H9 (cell line): ENCODE measurements around the gene FICD. TPM values are rescaled to one million over a fixed set of nuclear protein-coding genes. Genes with fewer than 3 reads are reported as not detected.

ENCODE experiments used
- DNase-seq: peaks from one replicate; pipeline ENCODE4 v3.0.0-alpha.2; 2017
- H2AFZ ChIP-seq: one replicate; pipeline ENCODE4 v1.6.1; 2013; ENCODE audit warnings: mild to moderate bottlenecking, low read length, control low read depth, moderate library complexity
- H2AK5ac ChIP-seq: 2 replicates; pipeline ENCODE4 v1.6.1; 2013; ENCODE audit warnings: low read length, control low read depth, mixed read lengths; ENCODE audit not compliant: insufficient read length
- H2BK120ac ChIP-seq: one replicate; pipeline ENCODE4 v1.6.1; 2013; ENCODE audit warnings: low read depth, mild to moderate bottlenecking, low read length, control low read depth, inconsistent platforms; ENCODE audit not compliant: poor library complexity, severe bottlenecking
- H2BK12ac ChIP-seq: 2 replicates; pipeline ENCODE4 v1.6.1; 2013; ENCODE audit warnings: low read length, control low read depth, mixed read lengths, low read depth; ENCODE audit not compliant: insufficient read length
- H2BK15ac ChIP-seq: 2 replicates; pipeline ENCODE4 v1.6.1; 2013; ENCODE audit warnings: low read depth, low read length, control low read depth
- H2BK20ac ChIP-seq: one replicate; pipeline ENCODE4 v1.6.1; 2013; ENCODE audit warnings: low read depth, mild to moderate bottlenecking, low read length, control low read depth, inconsistent platforms; ENCODE audit not compliant: poor library complexity, severe bottlenecking
- H2BK5ac ChIP-seq: 2 replicates; pipeline ENCODE4 v1.6.1; 2013; ENCODE audit warnings: low read length, control low read depth, mixed read lengths; ENCODE audit not compliant: insufficient read length
- H3K14ac ChIP-seq: 2 replicates; pipeline ENCODE4 v1.6.1; 2013; ENCODE audit warnings: low read length, control low read depth; ENCODE audit not compliant: insufficient read depth
- H3K18ac ChIP-seq: 2 replicates; pipeline ENCODE4 v1.6.1; 2013; ENCODE audit warnings: low read depth, mild to moderate bottlenecking, mixed read lengths, low read length, control low read depth; ENCODE audit not compliant: insufficient read length
- H3K23ac ChIP-seq: 2 replicates; pipeline ENCODE4 v1.6.1; 2013; ENCODE audit warnings: low read length, control low read depth, mixed read lengths, low read depth; ENCODE audit not compliant: insufficient read length
- H3K23me2 ChIP-seq: 2 replicates; pipeline ENCODE4 v1.6.1; 2013; ENCODE audit warnings: low read depth, mild to moderate bottlenecking, mixed read lengths, low read length, control low read depth; ENCODE audit not compliant: insufficient read length, poor library complexity, severe bottlenecking
- H3K27ac ChIP-seq: 2 replicates; pipeline ENCODE4 v1.5.1; 2013; ENCODE audit warnings: low read length, control low read depth, mixed read lengths, low read depth; ENCODE audit not compliant: insufficient read length
- H3K27me3 ChIP-seq: 2 replicates; pipeline ENCODE4 v1.6.1; 2013; ENCODE audit warnings: low read length, control low read depth, inconsistent platforms; ENCODE audit not compliant: insufficient read depth
- H3K4ac ChIP-seq: 2 replicates; pipeline ENCODE4 v1.6.1; 2013; ENCODE audit warnings: low read depth, mild to moderate bottlenecking, control low read depth, inconsistent platforms, low read length, moderate library complexity
- H3K4me1 ChIP-seq: 2 replicates; pipeline ENCODE4 v1.6.1; 2013; ENCODE audit warnings: low read length, control low read depth, inconsistent platforms; ENCODE audit not compliant: insufficient read depth
- H3K4me2 ChIP-seq: 2 replicates; pipeline ENCODE4 v1.6.1; 2013; ENCODE audit warnings: low read length, control low read depth, mixed read lengths; ENCODE audit not compliant: insufficient read length, insufficient read depth
- H3K56ac ChIP-seq: 2 replicates; pipeline ENCODE4 v1.6.1; 2013; ENCODE audit warnings: low read depth, mild to moderate bottlenecking, mixed read lengths, low read length, control low read depth; ENCODE audit not compliant: insufficient read length
- H3K79me1 ChIP-seq: 2 replicates; pipeline ENCODE4 v1.6.1; 2013; ENCODE audit warnings: low read depth, mild to moderate bottlenecking, moderate library complexity, low read length, control low read depth, inconsistent platforms; ENCODE audit not compliant: insufficient read depth, poor library complexity, severe bottlenecking
- H3K79me2 ChIP-seq: 2 replicates; pipeline ENCODE4 v1.6.1; 2013; ENCODE audit warnings: low read length, control low read depth, inconsistent platforms; ENCODE audit not compliant: insufficient read depth
- H3K9ac ChIP-seq: 2 replicates; pipeline ENCODE4 v1.6.1; 2013; ENCODE audit warnings: low read length, control low read depth, mixed read lengths; ENCODE audit not compliant: insufficient read length; ENCODE audit errors: extremely low read depth
- H3K9me3 ChIP-seq: one replicate; pipeline ENCODE4 v1.6.1; 2013; ENCODE audit warnings: low read depth, low read length, inconsistent platforms; ENCODE audit not compliant: control insufficient read depth
- H3T11ph ChIP-seq: one replicate; pipeline ENCODE4 v1.6.1; 2013; ENCODE audit warnings: mild to moderate bottlenecking, low read length, control low read depth, inconsistent platforms
- H4K20me1 ChIP-seq: one replicate; pipeline ENCODE4 v1.6.1; 2013; ENCODE audit not compliant: control insufficient read depth, insufficient read length, insufficient read depth
- H4K5ac ChIP-seq: 2 replicates; pipeline ENCODE4 v1.6.1; 2013; ENCODE audit warnings: low read depth, mild to moderate bottlenecking, mixed read lengths, low read length, control low read depth; ENCODE audit not compliant: insufficient read length
- H4K8ac ChIP-seq: replicated peaks from 2 replicates; pipeline ENCODE4 v1.6.1; 2013; ENCODE audit warnings: low read length, control low read depth, mixed read lengths, low read depth; ENCODE audit not compliant: insufficient read length
- H4K91ac ChIP-seq: 2 replicates; pipeline ENCODE4 v1.6.1; 2013; ENCODE audit warnings: low read depth, mild to moderate bottlenecking, moderate library complexity, mixed read lengths, low read length, control low read depth; ENCODE audit not compliant: insufficient read length
- H3K27ac Mint-ChIP-seq, 3 experiments: 2 replicates in 2 of 3; 3 replicates in 1 of 3; pipeline ENCODE4 v1.8.0; 2020 to 2021; ENCODE audit warnings: mixed read lengths in 3 of 3, mild to moderate bottlenecking in 1 of 3, moderate library complexity in 1 of 3
- H3K27me3 Mint-ChIP-seq: 2 replicates; pipeline ENCODE4 v1.8.0; 2021; ENCODE audit warnings: low read depth, mild to moderate bottlenecking, moderate library complexity, mixed read lengths
- H3K36me3 Mint-ChIP-seq, 3 experiments: 2 replicates in 2 of 3; 3 replicates in 1 of 3; pipeline ENCODE4 v1.8.0; 2020 to 2021; ENCODE audit warnings: low read depth in 3 of 3, mixed read lengths in 3 of 3; ENCODE audit not compliant: insufficient read depth in 1 of 3
- H3K4me1 Mint-ChIP-seq, 2 experiments: 2 replicates each; pipeline ENCODE4 v1.8.0; 2020; ENCODE audit warnings: mixed read lengths in 2 of 2
- H3K4me3 Mint-ChIP-seq, 2 experiments: 2 replicates in 1 of 2; 3 replicates in 1 of 2; pipeline ENCODE4 v1.8.0; 2020 to 2021; ENCODE audit warnings: mild to moderate bottlenecking in 2 of 2, mixed read lengths in 2 of 2, moderate library complexity in 1 of 2
- H3K9me3 Mint-ChIP-seq, 2 experiments: 2 replicates in 1 of 2; 3 replicates in 1 of 2; pipeline ENCODE4 v1.8.0; 2020; ENCODE audit warnings: mild to moderate bottlenecking in 2 of 2, mixed read lengths in 2 of 2, moderate library complexity in 1 of 2
- CTCF ChIP-seq: fragments of 200-600 bp; sonication (generic); conservative IDR thresholded peaks from 3 replicates; pipeline ENCODE4 v1.8.0; 2021; ENCODE audit warnings: antibody characterized with exemption, mild to moderate bottlenecking
- WGBS: extraction: QIAGEN DNeasy Blood & Tissue Kit; methylation state at CpG from one replicate; pipeline ENCODE4 v1.1.7; 2013; ENCODE audit warnings: missing lambda C conversion rate, low lambda C conversion rate, mixed read lengths; ENCODE audit not compliant: insufficient read length; ENCODE audit errors: extremely low coverage; 5-methylcytosine and 5-hydroxymethylcytosine counted together
- total RNA-seq: library from RNA; stranded (reverse); gene quantifications from 2 replicates; pipeline ENCODE4 v1.2.1, GENCODE V29; 2021

Gene FICD
- total RNA-seq, 1 experiment from 2014 or later: 5.1 TPM

GRCh38 chr12:108538146-108538545, 23.1 kb downstream of the FICD start:
- Histone ChIP-seq H3K9me3 (no peaks in the 10 kb centered on the region), H2BK12ac (no peak overlapping the region), H3K4ac (no peak overlapping the region), H2BK15ac (no peak overlapping the region), H2BK5ac (no peak overlapping the region), H3K79me1 (peaks cover 18% of the 10 kb centered on the region), H2AK5ac (no peak overlapping the region), H2BK120ac (no peak overlapping the region), H3K4me1 (no peaks in the 10 kb centered on the region), H3K56ac (no peak overlapping the region), H3K27me3 (no peaks in the 10 kb centered on the region), H3K9ac (no peak overlapping the region), H4K8ac (no peak overlapping the region), H3K23ac (no peak overlapping the region), H3T11ph (no peak overlapping the region), H2BK20ac (no peak overlapping the region), H4K91ac (no peak overlapping the region), H3K18ac (no peak overlapping the region), H3K27ac (no peak overlapping the region), H4K5ac (no peak overlapping the region), H3K79me2 (peaks cover 11% of the 10 kb centered on the region; the same call in 1 of the 2 replicates), H2AFZ (no peak overlapping the region), H3K23me2 (no peaks in the 10 kb centered on the region), H4K20me1 (no peaks in the 10 kb centered on the region), H3K4me2 (no peak overlapping the region), H3K14ac (no peak overlapping the region)
- TF ChIP-seq CTCF: no peak
- H3K4me1 Mint-ChIP-seq: no peaks in the 10 kb centered on the region
- H3K27ac Mint-ChIP-seq: peak overlapping the region in 1 of 3 experiments; percentile 47; a peak in 1 of 7 replicates
- peaks cover 20 to 73% (median 69%) of the 10 kb centered on the region in 3 experiments for H3K36me3 Mint-ChIP-seq
- no peaks in the 10 kb centered on the region for H3K9me3 Mint-ChIP-seq
- no peaks in the 10 kb centered on the region for H3K27me3 Mint-ChIP-seq
- no CpG with 5 or more reads among the region's 6 CpGs for WGBS
- DNase-seq: no peak
- H3K4me3 Mint-ChIP-seq: no peak overlapping the region
